T-helper 2 cell treated with Interferon-gamma antibody and Interleukin-4, amounts not matched to agents 100 ng/mL and 5 ng/mL, for 36 hours (primary cell): ENCODE measurements around the gene IL17RC. TPM values are rescaled to one million over a fixed set of nuclear protein-coding genes. Genes with fewer than 3 reads are reported as not detected.
"Not testable (repeated sequence)": the region's sequence is repeated elsewhere in the genome, so short reads cannot be mapped to it uniquely, and the experiment has no call there.

Source experiments
- intact Hi-C: fragments of 100-400 bp; cut with micrococcal nuclease; formaldehyde crosslinking; loops from one replicate; pipeline ENCODE4 v1.15.1; 2023
- total RNA-seq: library from RNA; stranded (reverse); gene quantifications from 2 replicates; pipeline ENCODE4 v1.2.3, GENCODE V29; 2022

The IL17RC gene
- total RNA-seq, 1 donor from 2014 or later, result 0.34 TPM

DNA sequence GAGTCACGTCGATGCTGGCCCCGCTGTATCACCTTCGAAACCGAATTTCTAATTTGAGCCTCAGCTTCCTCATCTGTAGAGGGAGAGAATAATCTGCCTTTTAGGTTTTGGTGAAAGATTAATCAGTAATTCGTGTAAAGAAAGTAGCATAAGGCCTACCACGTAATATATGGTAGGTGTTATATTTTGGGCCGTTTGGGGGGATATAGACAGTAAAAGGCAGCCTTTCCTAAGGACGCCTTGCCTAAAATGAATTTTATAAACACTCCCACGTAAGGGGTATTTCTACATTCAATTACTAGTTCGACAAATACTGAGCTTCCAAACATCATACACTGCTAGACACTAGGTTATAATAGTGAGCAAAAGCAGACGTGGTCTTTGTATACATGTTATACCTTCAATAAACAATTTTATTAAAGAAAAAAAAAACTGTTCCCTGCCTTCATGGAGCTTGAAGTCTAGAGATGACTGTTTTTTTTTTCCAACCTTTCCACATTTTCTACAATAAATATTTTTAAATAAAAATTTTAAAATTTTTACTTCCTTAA lies 25.8 kb upstream of the IL17RC start:
- intact Hi-C loops, result loop anchor here (2.0 to 5.0 kb wide), 3 partner anchors 42 to 358 kb away; partner anchors contain the start of genes CRELD1, FANCD2 and TATDN2

DNA sequence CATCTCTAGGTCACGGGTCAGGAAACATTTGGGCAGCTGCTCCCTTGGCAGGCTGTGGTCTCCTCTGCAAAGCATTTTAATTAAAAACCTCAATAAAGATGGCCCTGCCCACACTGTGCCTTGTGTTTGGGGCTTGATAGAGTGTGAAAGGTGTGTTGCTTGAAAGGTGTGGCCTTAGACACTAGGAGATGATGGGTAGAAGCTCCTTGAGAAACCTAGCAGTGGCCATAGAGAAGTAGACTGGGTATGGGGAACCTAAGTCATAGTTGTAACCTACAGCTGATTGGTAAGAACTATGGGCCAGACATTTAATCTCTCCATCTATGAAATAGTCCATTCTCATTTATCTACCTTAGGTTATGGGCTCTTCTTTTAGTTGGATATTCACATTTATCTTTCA lies 23.2 kb upstream of the IL17RC start:
- intact Hi-C loops, result loop anchor here (5.0 kb wide), 1 partner anchor 134 kb away; the partner anchor contains the start of gene FANCD2

- intact Hi-C loops, result not testable (repeated sequence)
Observed at GRCh38 chr3:9895715-9896114, 21.2 kb upstream of the IL17RC start.

- intact Hi-C loops, result not testable (repeated sequence)
Observed at GRCh38 chr3:9896755-9897407, 20.0 kb upstream of the IL17RC start.

- intact Hi-C loops, result no loop called here
Observed at GRCh38 chr3:9897408-9898372, 19.2 kb upstream of the IL17RC start.

DNA sequence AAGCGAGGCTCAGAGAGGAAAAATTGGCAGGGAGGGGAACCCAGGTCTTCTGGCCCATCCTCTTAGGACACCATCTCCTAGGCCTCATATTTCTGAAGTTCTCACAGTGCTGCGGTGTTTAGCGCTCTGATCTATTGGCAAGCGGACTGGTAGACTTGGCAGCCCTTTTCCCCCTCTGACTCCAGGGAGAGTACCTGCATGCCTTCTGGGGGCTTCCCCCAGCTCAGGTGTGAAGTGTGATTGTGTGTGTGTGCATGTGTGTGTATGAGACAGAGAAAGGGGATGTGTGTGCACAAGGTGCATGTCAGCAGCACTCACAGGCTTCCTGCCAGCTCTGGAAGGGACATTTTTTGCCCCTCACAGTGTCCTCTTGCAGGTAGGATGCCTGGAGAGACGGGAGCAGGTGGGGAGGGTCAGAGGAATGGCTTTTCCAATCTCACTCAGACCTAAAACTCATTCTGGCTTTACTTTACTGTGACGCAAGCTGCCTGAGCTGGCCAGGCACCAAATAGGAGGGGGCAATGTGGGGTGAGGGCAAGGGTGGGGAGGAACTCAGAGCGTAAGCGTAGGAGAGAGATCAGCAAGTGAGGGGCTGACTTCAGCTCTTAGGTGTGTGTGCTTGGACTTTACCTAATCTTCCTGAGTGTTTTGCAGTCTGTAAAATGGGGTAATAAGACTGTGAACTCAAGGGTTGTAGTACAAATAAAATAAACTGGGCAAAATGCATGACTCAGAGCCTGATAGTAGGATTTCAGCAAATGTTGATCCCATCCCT lies 18.2 kb upstream of the IL17RC start:
- intact Hi-C loops, result no loop called here

GRCh38 chr3:9899289-9899791 lies 17.6 kb upstream of the IL17RC start:
- intact Hi-C loops, result no loop called here

DNA sequence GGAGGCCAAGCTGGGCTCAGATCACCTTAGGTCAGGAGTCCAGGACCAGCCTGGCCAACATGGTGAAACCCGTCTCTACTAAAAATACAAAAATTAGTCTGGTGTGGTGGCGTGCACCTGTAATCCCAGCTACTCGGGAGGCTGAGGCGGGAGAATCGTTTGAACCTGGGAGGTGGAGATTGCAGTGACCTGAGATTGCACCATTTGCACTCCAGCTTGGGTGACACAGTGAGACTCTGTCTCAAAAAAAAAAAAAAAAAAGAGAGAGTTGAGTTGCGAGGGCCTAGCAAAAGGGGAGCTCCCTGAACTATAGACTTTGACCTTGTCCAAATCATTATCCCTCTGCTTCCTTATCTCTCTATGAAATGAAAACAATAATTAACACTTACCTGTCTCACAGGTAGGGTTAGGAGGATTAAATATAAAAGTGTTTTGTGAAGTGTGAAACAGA lies 15.9 kb upstream of the IL17RC start:
- intact Hi-C loops, result not testable (repeated sequence)

GRCh38 chr3:9901967-9902366 lies 14.9 kb upstream of the IL17RC start:
- intact Hi-C loops, result no loop called here

GRCh38 chr3:9902372-9903237 lies 14.3 kb upstream of the IL17RC start, which contains the start of gene IL17RE:
Gene IL17RE, plus strand, starts transcription at chr3:9902848. Its CDS starts 85 bp downstream, at chr3:9902933.
- intact Hi-C loops, result no loop called here

DNA sequence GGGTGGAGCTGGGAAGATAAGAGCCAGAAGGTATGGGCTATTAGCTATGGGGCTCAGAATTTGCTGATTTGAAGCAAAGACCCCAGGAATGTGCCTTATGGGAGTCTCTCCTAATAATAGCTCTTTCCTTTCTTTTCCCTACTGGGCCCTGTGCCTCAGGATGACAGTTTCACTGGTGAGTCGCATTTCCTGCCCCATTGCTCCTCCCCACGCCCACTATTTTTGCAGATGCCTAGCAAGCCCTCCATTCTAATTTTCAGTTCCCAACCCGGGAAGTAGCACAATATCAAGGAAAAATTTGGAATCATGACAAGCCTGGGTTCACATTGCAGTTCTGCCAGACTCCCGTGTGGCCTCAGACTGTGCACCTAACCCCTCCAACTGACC lies 13.7 kb upstream of the IL17RC start:
- intact Hi-C loops, result no loop called here

DNA sequence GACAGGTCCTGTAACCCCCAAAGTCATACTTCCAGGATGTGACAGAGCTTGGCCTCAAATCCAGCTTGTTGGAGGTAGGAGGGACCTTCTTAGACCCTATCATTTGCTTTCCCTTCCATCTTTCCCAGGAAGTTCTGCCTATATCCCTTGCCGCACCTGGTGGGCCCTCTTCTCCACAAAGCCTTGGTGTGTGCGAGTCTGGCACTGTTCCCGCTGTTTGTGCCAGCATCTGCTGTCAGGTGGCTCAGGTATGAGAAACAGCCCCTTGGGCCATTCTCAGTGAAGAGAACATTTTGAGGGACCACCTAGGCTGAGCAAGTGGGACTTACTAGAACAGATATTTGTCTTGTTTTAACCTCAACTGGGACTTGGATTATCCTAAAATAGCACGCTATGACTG lies 13.0 kb upstream of the IL17RC start:
- intact Hi-C loops, result no loop called here

GRCh38 chr3:9906480-9906879 lies 10.4 kb upstream of the IL17RC start:
- intact Hi-C loops, result no loop called here

DNA sequence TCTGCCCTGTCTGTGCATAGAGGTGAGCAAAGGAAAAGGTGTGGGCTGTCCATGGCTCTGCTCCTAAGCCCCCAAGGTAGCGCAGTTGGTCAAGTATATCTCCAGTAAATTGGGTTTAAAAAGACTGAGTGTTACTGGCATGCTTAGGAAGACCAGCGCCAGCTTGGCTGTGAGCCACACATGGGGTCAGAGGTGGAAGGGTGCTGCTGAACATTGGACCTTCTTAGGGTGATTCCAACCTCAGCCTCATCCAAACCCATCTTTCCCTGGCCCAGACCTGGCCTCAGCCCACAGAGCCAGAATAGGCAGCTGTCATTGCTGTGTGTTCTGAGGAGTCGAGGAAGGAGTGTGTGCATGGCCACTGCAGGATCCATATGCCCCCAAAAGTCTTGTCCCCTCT lies 8.6 kb upstream of the IL17RC start:
- intact Hi-C loops, result no loop called here

GRCh38 chr3:9909221-9910013 lies 7.5 kb upstream of the IL17RC start:
- intact Hi-C loops, result no loop called here

DNA sequence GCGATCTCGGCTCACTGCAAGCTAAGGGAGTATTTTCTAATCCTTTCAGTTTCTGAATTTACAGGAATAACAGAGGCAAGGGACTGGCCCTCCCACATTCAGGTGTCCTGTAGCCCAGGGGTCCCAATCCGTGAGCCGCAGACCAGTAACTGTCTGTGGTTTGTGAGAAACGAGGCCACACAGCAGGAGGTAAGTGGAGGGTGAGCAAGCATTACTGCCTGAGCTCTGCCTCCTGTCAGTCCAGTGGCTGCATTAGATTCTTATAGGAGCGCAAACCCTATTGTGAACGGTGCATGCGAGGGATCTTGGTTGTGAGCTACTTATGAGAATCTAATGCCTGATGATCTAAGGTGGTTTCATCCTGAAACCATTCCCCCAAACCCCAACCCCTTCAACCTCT lies 5.0 kb upstream of the IL17RC start:
- intact Hi-C loops, result no loop called here

GRCh38 chr3:9912294-9912935 lies 4.5 kb upstream of the IL17RC start:
- intact Hi-C loops, result no loop called here

- intact Hi-C loops, result no loop called here
Observed at GRCh38 chr3:9913601-9914000, 3.3 kb upstream of the IL17RC start.

DNA sequence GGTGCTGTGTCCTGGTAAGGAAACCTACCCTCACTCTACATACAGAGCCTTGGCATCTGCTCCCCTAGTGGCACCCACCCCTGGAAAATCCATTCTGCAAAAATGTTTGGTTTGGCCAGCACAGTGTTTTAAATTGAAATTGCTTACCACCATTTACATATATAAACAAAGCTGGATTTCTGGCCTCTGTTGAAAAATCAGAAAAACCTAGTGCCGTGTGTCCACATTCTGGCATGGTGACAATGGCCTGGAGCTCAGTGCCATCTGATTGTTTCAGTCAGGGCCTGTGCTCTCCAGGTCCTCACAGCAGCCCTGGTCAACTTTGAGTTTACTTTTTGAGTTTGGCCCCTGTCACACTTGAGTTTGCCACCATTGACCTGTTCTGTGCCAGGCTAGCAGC lies 2.9 kb upstream of the IL17RC start:
- intact Hi-C loops, result no loop called here
